HG03439 (cell line): ENCODE results near the gene TAOK1.

Experiments
- ATAC-seq: cut with Tn5 transposase; IDR thresholded peaks from one replicate; pipeline ENCODE4 v1.9.1; 2021; ENCODE audit warnings: mild to moderate bottlenecking, moderate library complexity; ENCODE audit not compliant: unreplicated experiment

Gene TAOK1

GRCh38 chr17:29593591-29594518 lies 203.7 kb downstream of the TAOK1 start:
- no peak for ATAC-seq

- ATAC-seq = no peak
Measured at GRCh38 chr17:29594519-29595090, 204.4 kb downstream of the TAOK1 start.

DNA sequence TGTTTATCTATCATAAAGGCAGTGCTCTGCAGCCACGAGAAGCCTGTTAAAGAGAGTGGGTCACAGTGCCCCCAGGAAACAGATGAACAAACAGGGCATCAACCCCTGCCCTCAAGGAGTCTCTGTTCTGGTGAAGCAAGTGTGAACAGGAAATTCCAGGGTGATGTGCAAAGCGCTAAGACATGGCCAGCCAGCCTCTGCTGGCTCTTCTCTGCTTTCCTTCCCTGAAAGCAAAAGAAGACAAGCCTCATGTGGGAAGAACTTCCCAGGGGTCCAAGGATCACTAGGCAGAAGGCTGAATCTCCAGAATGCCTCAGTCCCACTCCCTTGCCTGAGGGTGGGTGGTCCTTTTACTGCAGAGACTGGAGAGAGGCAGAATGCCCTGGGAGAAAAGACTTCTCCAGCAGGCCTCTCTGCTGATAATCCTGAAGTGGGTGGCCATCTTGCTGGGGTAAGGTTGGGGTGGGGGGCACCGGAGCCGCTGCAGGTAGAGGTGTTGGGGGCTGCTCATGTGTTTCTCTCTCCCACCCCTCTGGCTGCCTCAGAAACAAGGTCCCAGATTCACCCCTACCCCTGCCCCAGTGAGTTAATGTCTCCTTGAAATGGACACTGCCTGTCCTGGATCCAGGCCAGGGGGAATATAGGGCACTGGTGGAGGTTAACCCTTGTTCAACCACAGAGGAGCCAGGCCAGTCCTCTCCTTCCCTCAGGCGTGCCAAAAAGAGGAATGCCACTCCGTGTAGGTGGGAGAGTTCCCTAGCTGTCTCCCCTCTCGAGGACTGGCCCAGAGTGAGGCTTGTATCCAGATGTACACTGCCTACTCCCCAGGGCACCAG lies 205.2 kb downstream of the TAOK1 start:
- no peak for ATAC-seq

- ATAC-seq = no peak
Measured at GRCh38 chr17:29595943-29596774, 206.0 kb downstream of the TAOK1 start.

GRCh38 chr17:29596811-29597210 lies 206.6 kb downstream of the TAOK1 start:
- no peak for ATAC-seq

GRCh38 chr17:29597361-29598172 lies 207.4 kb downstream of the TAOK1 start:
- ATAC-seq = no peak
